HepG2 (cell line): ENCODE results near the gene RACGAP1. TPM values are rescaled to one million over a fixed set of nuclear protein-coding genes. Genes with fewer than 3 reads are reported as not detected.

ENCODE experiments used
- ATAC-seq: fragments of 200-7000 bp; cut with Tn5 transposase; 3 replicates; pipeline ENCODE4 v1.9.1; 2020; ENCODE audit warnings: mild to moderate bottlenecking, moderate library complexity
- BruUV-seq: library from RNA; stranded (reverse); fragments of 400-500 nt; replicated peaks from 2 replicates; lab custom pipeline; 2021; lab: Mats Ljungman, UMichigan
- CTCF ChIA-PET: fragments of 300-600 bp; formaldehyde crosslinking; extraction: SDS; loops from one replicate; lab custom pipeline; 2021; ENCODE audit warnings: low total read pairs, inconsistent platforms, low intra/inter-chr PET ratio; lab: Yijun Ruan, JAX
- POLR2A ChIA-PET: fragments of 350-600 bp; sonication (Branson Sonifier 250); formaldehyde crosslinking; loops from one replicate; lab custom pipeline; 2020; ENCODE audit warnings: antibody characterized with exemption, inconsistent platforms; lab: Yijun Ruan, JAX
- DNase-seq: peaks from one replicate; pipeline ENCODE4 v3.0.0-alpha.2; 2015; ENCODE audit warnings: low spot score
- FAIRE-seq: peaks from 3 replicates; lab custom pipeline; 2011; peaks lifted over from hg19 to GRCh38; lab: Jason Lieb, UNC
- H2AFZ ChIP-seq: one replicate; pipeline ENCODE4 v1.6.1; 2011; ENCODE audit warnings: low read length, inconsistent platforms
- H3K27ac ChIP-seq: fragments of 300-600 bp; 3 replicates; pipeline ENCODE4 v1.8.0; 2011; ENCODE audit warnings: mixed run types, mild to moderate bottlenecking, mixed read lengths, low read length, inconsistent platforms; ENCODE audit not compliant: insufficient read depth; ENCODE audit errors: extremely low read length
- H3K27me3 ChIP-seq, 2 experiments: fragments of 200-600 bp in 1 of 2; 2 replicates in 1 of 2; 3 replicates in 1 of 2; pipeline versions ENCODE4 v1.6.0 to v1.8.0; 2011; ENCODE audit warnings: low read length in 2 of 2, mild to moderate bottlenecking in 2 of 2, moderate library complexity in 2 of 2, inconsistent platforms in 1 of 2; ENCODE audit not compliant: insufficient read depth in 2 of 2, control insufficient read depth in 1 of 2
- H3K36me3 ChIP-seq, 2 experiments: fragments of 200-600 bp in 1 of 2; replicated peaks in 1 of 2; 2 replicates in 1 of 2; 3 replicates in 1 of 2; pipeline versions ENCODE4 v1.5.1 to v1.8.0; 2011; ENCODE audit warnings: low read length in 2 of 2, inconsistent platforms in 1 of 2; ENCODE audit not compliant: insufficient read depth in 2 of 2, control insufficient read depth in 1 of 2
- H3K4me1 ChIP-seq: 2 replicates; pipeline ENCODE4 v1.5.1; 2012; ENCODE audit warnings: low read length, inconsistent platforms; ENCODE audit not compliant: insufficient read depth
- H3K4me2 ChIP-seq: 2 replicates; pipeline ENCODE4 v1.6.0; 2011; ENCODE audit warnings: low read depth, low read length, inconsistent platforms
- H3K4me3 ChIP-seq, 3 experiments: fragments of 200-600 bp in 1 of 3; sonication (generic), shearing (Covaris generic) in 1 of 3; replicated peaks in 1 of 3; 2 replicates each; pipeline ENCODE4 v1.5.1; 2011 to 2016; ENCODE audit warnings: low read length in 3 of 3, inconsistent platforms in 2 of 3, low read depth in 2 of 3, mild to moderate bottlenecking in 2 of 3, control low read depth in 1 of 3, mixed read lengths in 1 of 3; ENCODE audit not compliant: insufficient read depth in 1 of 3
- H3K79me2 ChIP-seq: one replicate; pipeline ENCODE4 v1.6.1; 2011; ENCODE audit warnings: low read length, inconsistent platforms; ENCODE audit not compliant: insufficient read depth
- H3K9ac ChIP-seq: 2 replicates; pipeline ENCODE4 v1.6.0; 2011; ENCODE audit warnings: mild to moderate bottlenecking, low read depth, low read length, inconsistent platforms; ENCODE audit not compliant: insufficient read depth
- H3K9me3 ChIP-seq: 2 replicates; pipeline ENCODE4 v1.5.1; 2012; ENCODE audit warnings: mild to moderate bottlenecking, low read length
- H4K20me1 ChIP-seq: 2 replicates; pipeline ENCODE4 v1.6.0; 2011; ENCODE audit warnings: inconsistent platforms, mild to moderate bottlenecking, low read length, moderate library complexity; ENCODE audit not compliant: insufficient read depth
- KDM5B ChIP-seq: sonication (generic); formaldehyde crosslinking; IDR thresholded peaks from 2 replicates; pipeline ENCODE4 v1.4.0; 2020; ENCODE audit warnings: missing genetic modification reagents, mild to moderate bottlenecking, borderline replicate concordance
- NR2F2 ChIP-seq: IDR thresholded peaks from 2 replicates; pipeline ENCODE4 v1.6.1; 2012; ENCODE audit warnings: low read depth, inconsistent platforms, borderline replicate concordance
- PHB2 ChIP-seq: fragments of 450-650 bp; IDR thresholded peaks from 2 replicates; pipeline ENCODE4 v1.6.1; 2018; ENCODE audit not compliant: partially characterized antibody
- POLR2A ChIP-seq, 2 experiments: IDR thresholded peaks; 2 replicates each; pipeline ENCODE4 v1.6.1; 2011; ENCODE audit warnings: low read depth in 2 of 2, low read length in 2 of 2, mild to moderate bottlenecking in 1 of 2, moderate library complexity in 1 of 2; ENCODE audit not compliant: insufficient read depth in 1 of 2
- ZNF607 ChIP-seq: sonication (generic); formaldehyde crosslinking; IDR thresholded peaks from 2 replicates; pipeline ENCODE4 v1.5.1; 2020; ENCODE audit warnings: missing genetic modification reagents, mild to moderate bottlenecking, borderline replicate concordance
- WGBS: methylation state at CpG from one replicate; pipeline ENCODE4 v1.1.6; 2017; ENCODE audit warnings: low lambda C conversion rate; 5-methylcytosine and 5-hydroxymethylcytosine counted together
- in situ Hi-C: cut with HindIII; loops from 2 replicates; pipeline ENCODE4 v1.10.0; 2017; ENCODE audit warnings: low pct_unique_long_range_greater_than_20kb; ENCODE audit not compliant: extremely low pct_ligation_motif_present
- intact Hi-C: fragments of 100-400 bp; cut with micrococcal nuclease; formaldehyde crosslinking; loops from one replicate; pipeline ENCODE4 v1.10.0; 2022; ENCODE audit not compliant: unreplicated experiment
- polyA plus RNA-seq, 8 experiments: library from polyadenylated mRNA; depleted of rRNA in 3 of 8; stranded (reverse) in 7 of 8; unstranded in 1 of 8; fragments of >200 nt; fragmentation: Illumina TruSeq in 4 of 8; extraction: Trizol in 4 of 8; gene quantifications; 2 replicates each; pipeline versions ENCODE4 v1.2.1 to v1.2.3, GENCODE V29; 2011 to 2016; ENCODE audit warnings: low read depth in 4 of 8, missing spikeins in 1 of 8, mixed read lengths in 1 of 8; ENCODE audit not compliant: insufficient read depth in 1 of 8
- total RNA-seq, 5 experiments: library from RNA; depleted of rRNA; stranded (reverse); fragments of >200 nt; fragmentation: Illumina TruSeq; extraction: Trizol; gene quantifications; 2 replicates each; pipeline ENCODE4 v1.2.3, GENCODE V29; 2016; ENCODE audit warnings: low read depth in 1 of 5
- TF ChIP-seq, protein P1 (sequence below): sonication (generic); formaldehyde crosslinking; IDR thresholded peaks from 2 replicates; pipeline ENCODE4 v1.9.0; 2021; ENCODE audit warnings: missing genetic modification reagents, mild to moderate bottlenecking, borderline replicate concordance
- TF ChIP-seq, protein P2 (sequence below): sonication (generic); formaldehyde crosslinking; IDR thresholded peaks from 2 replicates; pipeline ENCODE4 v1.5.0; 2020; ENCODE audit warnings: mild to moderate bottlenecking, missing genetic modification reagents, borderline replicate concordance
- TF ChIP-seq, protein P3 (sequence below): sonication (generic); formaldehyde crosslinking; IDR thresholded peaks from 2 replicates; pipeline ENCODE4 v1.4.0; 2020; ENCODE audit warnings: missing genetic modification reagents

The RACGAP1 gene
- total and polyA plus RNA-seq, 2 of the 13 experiments (the other 11 are each of a cell fraction or from before 2014, with no cell fraction given): 16.7 to 57.9 TPM

DNA sequence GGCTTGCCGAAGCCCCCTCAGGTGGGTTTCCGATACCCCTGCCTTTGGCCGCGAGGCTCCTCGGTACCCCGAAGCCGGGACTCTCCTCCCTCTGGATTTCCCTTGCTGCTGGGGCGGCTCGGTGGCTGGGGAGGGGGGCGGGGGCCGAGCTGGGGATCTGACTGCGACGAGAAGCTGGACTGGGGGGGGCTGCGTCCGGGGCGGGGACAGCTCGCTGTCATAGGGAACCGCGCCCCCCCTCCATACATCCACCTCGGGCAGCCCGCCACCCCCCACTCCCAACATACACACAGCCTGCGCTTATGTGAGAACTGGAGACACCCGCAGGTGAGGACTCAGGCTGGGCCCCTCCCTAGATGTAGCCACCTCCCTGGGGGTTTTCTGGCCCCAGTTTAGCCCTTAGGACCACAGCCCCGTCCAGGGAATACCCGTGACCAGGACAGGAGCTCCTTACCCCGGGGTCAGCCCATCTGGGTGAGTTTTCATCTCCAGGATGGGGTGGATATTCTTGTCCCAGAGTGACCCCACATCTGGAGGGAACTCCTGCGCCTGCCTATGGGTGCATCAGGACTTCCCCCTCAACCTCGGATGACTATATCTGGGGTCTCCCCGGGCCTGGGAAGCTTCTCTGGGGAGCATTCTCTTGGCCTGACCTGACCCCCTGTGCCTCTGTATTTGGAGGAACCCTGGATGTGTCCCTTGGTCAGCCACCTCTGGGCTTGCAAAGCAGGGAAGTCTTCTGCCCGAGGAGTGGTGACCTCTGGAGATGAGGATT, 32.8 kb upstream of the RACGAP1 start:
- DNase-seq: no peak
- Histone ChIP-seq H3K79me2 (no peaks in the 10 kb centered on the region), H3K27ac (no peak overlapping the region), H3K4me1 (peaks cover 24% of the 10 kb centered on the region), H3K9me3 (no peaks in the 10 kb centered on the region), H4K20me1 (no peaks in the 10 kb centered on the region), H3K36me3 (no peaks in the 10 kb centered on the region), H3K9ac (no peak overlapping the region), H3K4me3 (peak overlapping the region; percentile 26 to 73 (median 68); a peak in 4 of 6 replicates), H3K27me3 (peaks cover 9 to 38% of the 10 kb centered on the region in 2 experiments; a peak in 4 of 5 replicates)
- BruUV-seq: no TSS peak
- no peak for ATAC-seq
- CTCF ChIA-PET: interaction anchor here (4.7 kb wide), 1 partner anchor 91 kb away, joined by 65 read pairs; no protein-coding TSS in a partner anchor
- in situ Hi-C loops: loop anchor here (5.0 to 10.0 kb wide), 2 partner anchors 86 to 193 kb away; partner anchors contain the start of gene AQP6
- FAIRE-seq: no peak
- POLR2A ChIA-PET: no interaction called here
- 52% methylated on average over 5 of the region's 30 CpGs for WGBS
- intact Hi-C loops: loop anchor here (2.0 kb wide), 1 partner anchor 19 kb away; no protein-coding TSS in a partner anchor
- TF ChIP-seq NR2F2 (no peak), PHB2 (no peak), KDM5B (CRISPR knock-in tag) (0 out of 2 replicates have a peak, but pooled peaks have one; percentile 4), POLR2A (IDR thresholded peaks at IDR 0.05; ENCODE audit: insufficient read depth in 1 of 2, low read depth in 2 of 2, low read length in 2 of 2) (no peak), ZNF607 (CRISPR knock-in tag) (no peak)
- TF ChIP-seq, protein P1, sequence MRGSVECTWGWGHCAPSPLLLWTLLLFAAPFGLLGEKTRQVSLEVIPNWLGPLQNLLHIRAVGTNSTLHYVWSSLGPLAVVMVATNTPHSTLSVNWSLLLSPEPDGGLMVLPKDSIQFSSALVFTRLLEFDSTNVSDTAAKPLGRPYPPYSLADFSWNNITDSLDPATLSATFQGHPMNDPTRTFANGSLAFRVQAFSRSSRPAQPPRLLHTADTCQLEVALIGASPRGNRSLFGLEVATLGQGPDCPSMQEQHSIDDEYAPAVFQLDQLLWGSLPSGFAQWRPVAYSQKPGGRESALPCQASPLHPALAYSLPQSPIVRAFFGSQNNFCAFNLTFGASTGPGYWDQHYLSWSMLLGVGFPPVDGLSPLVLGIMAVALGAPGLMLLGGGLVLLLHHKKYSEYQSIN (CRISPR knock-in tag): no peak
- TF ChIP-seq, protein P2, sequence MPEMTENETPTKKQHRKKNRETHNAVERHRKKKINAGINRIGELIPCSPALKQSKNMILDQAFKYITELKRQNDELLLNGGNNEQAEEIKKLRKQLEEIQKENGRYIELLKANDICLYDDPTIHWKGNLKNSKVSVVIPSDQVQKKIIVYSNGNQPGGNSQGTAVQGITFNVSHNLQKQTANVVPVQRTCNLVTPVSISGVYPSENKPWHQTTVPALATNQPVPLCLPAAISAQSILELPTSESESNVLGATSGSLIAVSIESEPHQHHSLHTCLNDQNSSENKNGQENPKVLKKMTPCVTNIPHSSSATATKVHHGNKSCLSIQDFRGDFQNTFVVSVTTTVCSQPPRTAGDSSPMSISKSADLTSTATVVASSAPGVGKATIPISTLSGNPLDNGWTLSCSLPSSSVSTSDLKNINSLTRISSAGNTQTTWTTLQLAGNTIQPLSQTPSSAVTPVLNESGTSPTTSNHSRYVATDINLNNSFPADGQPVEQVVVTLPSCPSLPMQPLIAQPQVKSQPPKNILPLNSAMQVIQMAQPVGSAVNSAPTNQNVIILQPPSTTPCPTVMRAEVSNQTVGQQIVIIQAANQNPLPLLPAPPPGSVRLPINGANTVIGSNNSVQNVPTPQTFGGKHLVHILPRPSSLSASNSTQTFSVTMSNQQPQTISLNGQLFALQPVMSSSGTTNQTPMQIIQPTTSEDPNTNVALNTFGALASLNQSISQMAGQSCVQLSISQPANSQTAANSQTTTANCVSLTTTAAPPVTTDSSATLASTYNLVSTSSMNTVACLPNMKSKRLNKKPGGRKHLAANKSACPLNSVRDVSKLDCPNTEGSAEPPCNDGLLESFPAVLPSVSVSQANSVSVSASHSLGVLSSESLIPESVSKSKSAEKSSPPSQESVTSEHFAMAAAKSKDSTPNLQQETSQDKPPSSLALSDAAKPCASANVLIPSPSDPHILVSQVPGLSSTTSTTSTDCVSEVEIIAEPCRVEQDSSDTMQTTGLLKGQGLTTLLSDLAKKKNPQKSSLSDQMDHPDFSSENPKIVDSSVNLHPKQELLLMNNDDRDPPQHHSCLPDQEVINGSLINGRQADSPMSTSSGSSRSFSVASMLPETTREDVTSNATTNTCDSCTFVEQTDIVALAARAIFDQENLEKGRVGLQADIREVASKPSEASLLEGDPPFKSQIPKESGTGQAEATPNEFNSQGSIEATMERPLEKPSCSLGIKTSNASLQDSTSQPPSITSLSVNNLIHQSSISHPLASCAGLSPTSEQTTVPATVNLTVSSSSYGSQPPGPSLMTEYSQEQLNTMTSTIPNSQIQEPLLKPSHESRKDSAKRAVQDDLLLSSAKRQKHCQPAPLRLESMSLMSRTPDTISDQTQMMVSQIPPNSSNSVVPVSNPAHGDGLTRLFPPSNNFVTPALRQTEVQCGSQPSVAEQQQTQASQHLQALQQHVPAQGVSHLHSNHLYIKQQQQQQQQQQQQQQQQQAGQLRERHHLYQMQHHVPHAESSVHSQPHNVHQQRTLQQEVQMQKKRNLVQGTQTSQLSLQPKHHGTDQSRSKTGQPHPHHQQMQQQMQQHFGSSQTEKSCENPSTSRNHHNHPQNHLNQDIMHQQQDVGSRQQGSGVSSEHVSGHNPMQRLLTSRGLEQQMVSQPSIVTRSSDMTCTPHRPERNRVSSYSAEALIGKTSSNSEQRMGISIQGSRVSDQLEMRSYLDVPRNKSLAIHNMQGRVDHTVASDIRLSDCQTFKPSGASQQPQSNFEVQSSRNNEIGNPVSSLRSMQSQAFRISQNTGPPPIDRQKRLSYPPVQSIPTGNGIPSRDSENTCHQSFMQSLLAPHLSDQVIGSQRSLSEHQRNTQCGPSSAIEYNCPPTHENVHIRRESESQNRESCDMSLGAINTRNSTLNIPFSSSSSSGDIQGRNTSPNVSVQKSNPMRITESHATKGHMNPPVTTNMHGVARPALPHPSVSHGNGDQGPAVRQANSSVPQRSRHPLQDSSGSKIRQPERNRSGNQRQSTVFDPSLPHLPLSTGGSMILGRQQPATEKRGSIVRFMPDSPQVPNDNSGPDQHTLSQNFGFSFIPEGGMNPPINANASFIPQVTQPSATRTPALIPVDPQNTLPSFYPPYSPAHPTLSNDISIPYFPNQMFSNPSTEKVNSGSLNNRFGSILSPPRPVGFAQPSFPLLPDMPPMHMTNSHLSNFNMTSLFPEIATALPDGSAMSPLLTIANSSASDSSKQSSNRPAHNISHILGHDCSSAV (CRISPR knock-in tag): no peak
- TF ChIP-seq, protein P3, sequence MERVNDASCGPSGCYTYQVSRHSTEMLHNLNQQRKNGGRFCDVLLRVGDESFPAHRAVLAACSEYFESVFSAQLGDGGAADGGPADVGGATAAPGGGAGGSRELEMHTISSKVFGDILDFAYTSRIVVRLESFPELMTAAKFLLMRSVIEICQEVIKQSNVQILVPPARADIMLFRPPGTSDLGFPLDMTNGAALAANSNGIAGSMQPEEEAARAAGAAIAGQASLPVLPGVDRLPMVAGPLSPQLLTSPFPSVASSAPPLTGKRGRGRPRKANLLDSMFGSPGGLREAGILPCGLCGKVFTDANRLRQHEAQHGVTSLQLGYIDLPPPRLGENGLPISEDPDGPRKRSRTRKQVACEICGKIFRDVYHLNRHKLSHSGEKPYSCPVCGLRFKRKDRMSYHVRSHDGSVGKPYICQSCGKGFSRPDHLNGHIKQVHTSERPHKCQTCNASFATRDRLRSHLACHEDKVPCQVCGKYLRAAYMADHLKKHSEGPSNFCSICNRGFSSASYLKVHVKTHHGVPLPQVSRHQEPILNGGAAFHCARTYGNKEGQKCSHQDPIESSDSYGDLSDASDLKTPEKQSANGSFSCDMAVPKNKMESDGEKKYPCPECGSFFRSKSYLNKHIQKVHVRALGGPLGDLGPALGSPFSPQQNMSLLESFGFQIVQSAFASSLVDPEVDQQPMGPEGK (CRISPR knock-in tag): 0 out of 2 replicates have a peak, but pooled peaks have one; percentile 28
- TF ChIP-seq, all 625 proteins: peak for 2
- Histone ChIP-seq H3K4me2 (peak overlapping the region; percentile 89), H2AFZ (no peak overlapping the region)
